ENCODE data around the gene GPR171.

The GPR171 gene

GRCh38 chr3:151227266-151227806 is 24.3 kb upstream of the GPR171 start:
- Histone ChIP-seq H3K36me3 (ENCODE audit: low read length) (no peaks in the 10 kb centered on the region), H3K27me3 (ENCODE audit: low read length) (no peaks in the 10 kb centered on the region), H3K27ac (ENCODE audit: low read depth, low read length) (no peak overlapping the region), H3F3A (ENCODE audit: insufficient read depth) (no peaks in the 10 kb centered on the region), H2AFZ (ENCODE audit: low read depth, low read length, severe bottlenecking) (no peak overlapping the region), H3K4me3 (ENCODE audit: insufficient read depth, low read length, poor library complexity, severe bottlenecking) (no peak overlapping the region), H3K79me2 (ENCODE audit: insufficient read depth, low read length) (no peaks in the 10 kb centered on the region), H3K9me3 (ENCODE audit: insufficient read depth, low read length) (no peaks in the 10 kb centered on the region), H3K9me2 (replicated peaks; ENCODE audit: insufficient read depth, low read length) (no peaks in the 10 kb centered on the region), H3K9ac (ENCODE audit: low read length) (no peak overlapping the region), H3K4me2 (ENCODE audit: low read depth, low read length, poor library complexity, severe bottlenecking) (no peak overlapping the region), H4K20me1 (ENCODE audit: low read depth, low read length) (no peaks in the 10 kb centered on the region)
- TF ChIP-seq EZH2phosphoT487 (conservative IDR thresholded peaks at IDR 0.05; ENCODE audit: low read length): no peak

DNA sequence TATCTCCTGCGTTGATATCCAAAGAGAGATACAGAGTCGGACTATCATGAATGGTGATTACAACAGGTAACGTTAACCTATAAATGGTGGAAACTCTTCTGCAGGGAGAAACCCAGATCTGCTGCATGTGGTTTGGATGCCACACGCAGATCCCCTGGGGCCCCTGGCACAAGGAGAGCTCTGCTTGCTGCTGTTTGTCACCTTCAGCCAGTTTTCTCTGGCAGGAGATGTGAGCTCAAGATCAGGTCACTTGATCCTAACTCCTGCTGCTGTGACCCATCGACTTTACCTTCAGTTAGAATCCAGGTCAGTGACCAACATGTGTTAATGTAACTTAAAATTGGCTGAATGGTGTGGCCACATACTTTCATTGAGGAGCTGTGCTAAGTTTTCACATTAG is 23.8 kb upstream of the GPR171 start:
- Histone ChIP-seq H3K9ac (ENCODE audit: low read length) (no peak overlapping the region), H3K79me2 (ENCODE audit: insufficient read depth, low read length) (no peaks in the 10 kb centered on the region)
- TF ChIP-seq CTCF (IDR thresholded peaks at IDR 0.05; ENCODE audit: insufficient read depth, low read length, poor library complexity, severe bottlenecking) (no peak), EZH2phosphoT487 (conservative IDR thresholded peaks at IDR 0.05; ENCODE audit: low read length) (no peak)

GRCh38 chr3:151226088-151226563 is 23.1 kb upstream of the GPR171 start:
- H2AFZ ChIP-seq (ENCODE audit: low read depth, low read length, severe bottlenecking): no peak overlapping the region

More for the DNA sequence above, 23.8 kb upstream of the GPR171 start:
- no peaks in the 10 kb centered on the region for H3F3A ChIP-seq (ENCODE audit: insufficient read depth)
- H3K27me3 ChIP-seq (ENCODE audit: low read length): no peaks in the 10 kb centered on the region
- H3K36me3 ChIP-seq (ENCODE audit: low read length): no peaks in the 10 kb centered on the region
- no peak overlapping the region for H3K4me2 ChIP-seq (ENCODE audit: low read depth, low read length, poor library complexity, severe bottlenecking)
- no peak overlapping the region for H2AFZ ChIP-seq (ENCODE audit: low read depth, low read length, severe bottlenecking)
- no peaks in the 10 kb centered on the region for H3K9me2 ChIP-seq (replicated peaks; ENCODE audit: insufficient read depth, low read length)
- no peak overlapping the region for H3K4me3 ChIP-seq (ENCODE audit: insufficient read depth, low read length, poor library complexity, severe bottlenecking)
- H4K20me1 ChIP-seq (ENCODE audit: low read depth, low read length): no peaks in the 10 kb centered on the region
- H3K9me3 ChIP-seq (ENCODE audit: insufficient read depth, low read length): no peaks in the 10 kb centered on the region
- H3K27ac ChIP-seq (ENCODE audit: low read depth, low read length): no peak overlapping the region

More at GRCh38 chr3:151226088-151226563, 23.1 kb upstream of the GPR171 start:
- no peaks in the 10 kb centered on the region for H3K9me2 ChIP-seq (replicated peaks; ENCODE audit: insufficient read depth, low read length)
- no peaks in the 10 kb centered on the region for H3K36me3 ChIP-seq (ENCODE audit: low read length)
- TF ChIP-seq CTCF (IDR thresholded peaks at IDR 0.05; ENCODE audit: insufficient read depth, low read length, poor library complexity, severe bottlenecking) (no peak), EZH2phosphoT487 (conservative IDR thresholded peaks at IDR 0.05; ENCODE audit: low read length) (no peak)
- H3K27ac ChIP-seq (ENCODE audit: low read depth, low read length): no peak overlapping the region
- no peaks in the 10 kb centered on the region for H4K20me1 ChIP-seq (ENCODE audit: low read depth, low read length)
- H3K4me2 ChIP-seq (ENCODE audit: low read depth, low read length, poor library complexity, severe bottlenecking): no peak overlapping the region
- no peaks in the 10 kb centered on the region for H3F3A ChIP-seq (ENCODE audit: insufficient read depth)
- H3K27me3 ChIP-seq (ENCODE audit: low read length): no peaks in the 10 kb centered on the region
- H3K79me2 ChIP-seq (ENCODE audit: insufficient read depth, low read length): no peaks in the 10 kb centered on the region
- no peak overlapping the region for H3K4me3 ChIP-seq (ENCODE audit: insufficient read depth, low read length, poor library complexity, severe bottlenecking)
- H3K9ac ChIP-seq (ENCODE audit: low read length): no peak overlapping the region
- H3K9me3 ChIP-seq (ENCODE audit: insufficient read depth, low read length): no peaks in the 10 kb centered on the region
